ENCODE results near the gene GGT5. TPM values are rescaled to one million over a fixed set of nuclear protein-coding genes. Genes with fewer than 3 reads are reported as not detected.
A peak's percentile ranks its signal among the peaks of the same experiment; 100 is the strongest.

Gene GGT5
- total and polyA plus RNA-seq, 2 of the 13 experiments (the other 11 are each of a cell fraction or from before 2014, with no cell fraction given), result 0.69 to 3.1 TPM

- no peak for TF ChIP-seq ZUFSP (CRISPR knock-in tag; IDR thresholded peaks at IDR 0.05; ENCODE audit: borderline replicate concordance)
- peak; percentile 45; the same call in 1 of the 2 replicates for TF ChIP-seq NR2C2 (CRISPR knock-in tag; IDR thresholded peaks at IDR 0.05; ENCODE audit: borderline replicate concordance)
- no peak for TF ChIP-seq ZNF101 (CRISPR knock-in tag; IDR thresholded peaks at IDR 0.05; ENCODE audit: borderline replicate concordance, low read depth)
- TF ChIP-seq RXRA (CRISPR knock-in tag; IDR thresholded peaks at IDR 0.05), result peak; percentile 77
- TF ChIP-seq MEIS1 (CRISPR knock-in tag; IDR thresholded peaks at IDR 0.05; ENCODE audit: borderline replicate concordance), result peak; percentile 32
- no peak for TF ChIP-seq FOXP1 (IDR thresholded peaks at IDR 0.05)
- TF ChIP-seq FOXP1 (CRISPR knock-in tag; IDR thresholded peaks at IDR 0.05), result no peak; the same call in 1 of the 2 replicates
- no peak for TF ChIP-seq ZNF432 (CRISPR knock-in tag; IDR thresholded peaks at IDR 0.05; ENCODE audit: borderline replicate concordance)
- peak; percentile 85; the same call in 1 of the 2 replicates for TF ChIP-seq SMAD1 (CRISPR knock-in tag; IDR thresholded peaks at IDR 0.05; ENCODE audit: borderline replicate concordance, low read depth)
- no peak for TF ChIP-seq NPAS2 (CRISPR knock-in tag; IDR thresholded peaks at IDR 0.05; ENCODE audit: borderline replicate concordance)
- peak; percentile 35; the same call in 1 of the 2 replicates for TF ChIP-seq BCL6 (CRISPR knock-in tag; IDR thresholded peaks at IDR 0.05)
- no peak for TF ChIP-seq SMARCE1 (IDR thresholded peaks at IDR 0.05; ENCODE audit: borderline replicate concordance)
- TF ChIP-seq IRF1 (CRISPR knock-in tag; IDR thresholded peaks at IDR 0.05; ENCODE audit: low read depth), result no peak
- TF ChIP-seq NR2F2 (IDR thresholded peaks at IDR 0.05; ENCODE audit: borderline replicate concordance, low read depth), result no peak; the same call in 1 of the 2 replicates
- TF ChIP-seq NFAT5 (CRISPR knock-in tag; IDR thresholded peaks at IDR 0.05), result peak; percentile 63; the same call in 1 of the 2 replicates
- TF ChIP-seq ZNF580 (CRISPR knock-in tag; IDR thresholded peaks at IDR 0.05; ENCODE audit: borderline replicate concordance, low read depth), result no peak; the same call in 1 of the 2 replicates
- TF ChIP-seq HMG20A (CRISPR knock-in tag; IDR thresholded peaks at IDR 0.05; ENCODE audit: borderline replicate concordance), result no peak; the same call in 1 of the 2 replicates
- TF ChIP-seq MATR3 (CRISPR knock-in tag; IDR thresholded peaks at IDR 0.05), result no peak
- 0 out of 2 replicates have a peak, but pooled peaks have one; percentile 53 for TF ChIP-seq MAZ (IDR thresholded peaks at IDR 0.05; ENCODE audit: borderline replicate concordance, low read depth, low read length)
- TF ChIP-seq MAZ (CRISPR knock-in tag; IDR thresholded peaks at IDR 0.05; ENCODE audit: low read depth), result peak; percentile 92
- TF ChIP-seq ZNF563 (CRISPR knock-in tag; IDR thresholded peaks at IDR 0.05), result no peak; the same call in none of the 2 replicates
- TF ChIP-seq SETDB1 (CRISPR knock-in tag; IDR thresholded peaks at IDR 0.05; ENCODE audit: borderline replicate concordance), result no peak
Observed at GRCh38 chr22:24270556-24271385, 25.9 kb upstream of the GGT5 start, which contains the start of gene SPECC1L (continued).

All from HepG2 (cell line).